Breast epithelium (tissue), 4 donors: ENCODE measurements around the gene NSMCE3. TPM values are rescaled to one million over a fixed set of nuclear protein-coding genes. Genes with fewer than 3 reads are reported as not detected.
"Not testable (repeated sequence)": the region's sequence is repeated elsewhere in the genome, so short reads cannot be mapped to it uniquely, and the experiment has no call there.

Experiments used
- DNase-seq, 2 donors: peaks; one replicate each; pipeline ENCODE4 v3.0.0-alpha.2; 2019; ENCODE audit warnings: low spot score in 2 of 2
- H3K27ac ChIP-seq, 2 donors: fragments of 200-600 bp; sonication (generic) in 1 of 2; one replicate each; pipeline ENCODE4 v1.5.1; 2016 to 2019; ENCODE audit warnings: mild to moderate bottlenecking in 1 of 2
- H3K27me3 ChIP-seq, 2 donors: fragments of 200-600 bp; sonication (generic) in 1 of 2; one replicate each; pipeline versions ENCODE4 v1.5.1 to v1.6.0; 2017 to 2019; ENCODE audit warnings: control low read depth in 1 of 2, mild to moderate bottlenecking in 1 of 2
- H3K36me3 ChIP-seq: fragments of 200-600 bp; one replicate; pipeline ENCODE4 v1.5.1; 2019
- H3K4me1 ChIP-seq, 2 donors: fragments of 200-600 bp; sonication (generic); one replicate each; pipeline ENCODE4 v1.5.1; 2016 to 2019; ENCODE audit warnings: control low read depth in 1 of 2
- H3K4me3 ChIP-seq, 3 donors: fragments of 200-600 bp; sonication (generic); 1 replicate in 2 of 3; 2 replicates in 1 of 3; pipeline ENCODE4 v1.5.1; 2016 to 2019; ENCODE audit warnings: mild to moderate bottlenecking in 3 of 3, moderate library complexity in 2 of 3
- H3K9me3 ChIP-seq, 2 donors: fragments of 200-600 bp; sonication (generic) in 1 of 2; one replicate each; pipeline ENCODE4 v1.5.1; 2016 to 2019; ENCODE audit warnings: control low read depth in 1 of 2
- POLR2A ChIP-seq: fragments of 450-650 bp; IDR thresholded peaks from one replicate; pipeline ENCODE4 v1.6.1; 2016; ENCODE audit warnings: antibody characterized with exemption, mild to moderate bottlenecking, moderate library complexity
- POLR2AphosphoS5 ChIP-seq, 3 donors: sonication (generic); formaldehyde crosslinking; IDR thresholded peaks; one replicate each; pipeline ENCODE4 v1.6.1; 2017; ENCODE audit warnings: antibody characterized with exemption in 3 of 3
- intact Hi-C: fragments of 100-400 bp; cut with DNase I; formaldehyde crosslinking; loops from one replicate; pipeline ENCODE4 v1.15.1; 2023; ENCODE audit warnings: low total_unique reads
- total RNA-seq, 3 donors: library from RNA; depleted of rRNA; stranded (reverse); fragments of >200 nt; gene quantifications; one replicate each; pipeline ENCODE4 v1.1.0, GENCODE V29; 2016
- TF ChIP-seq, protein P1 (sequence below), 3 donors: fragments of 450-650 bp; IDR thresholded peaks; one replicate each; pipeline ENCODE4 v1.5.1; 2016 to 2017; ENCODE audit warnings: antibody characterized with exemption in 3 of 3, mild to moderate bottlenecking in 3 of 3, moderate library complexity in 3 of 3

The NSMCE3 gene
- total RNA-seq, 3 donors from 2014 or later: 7.0 to 11.1 (median 8.2) TPM

DNA sequence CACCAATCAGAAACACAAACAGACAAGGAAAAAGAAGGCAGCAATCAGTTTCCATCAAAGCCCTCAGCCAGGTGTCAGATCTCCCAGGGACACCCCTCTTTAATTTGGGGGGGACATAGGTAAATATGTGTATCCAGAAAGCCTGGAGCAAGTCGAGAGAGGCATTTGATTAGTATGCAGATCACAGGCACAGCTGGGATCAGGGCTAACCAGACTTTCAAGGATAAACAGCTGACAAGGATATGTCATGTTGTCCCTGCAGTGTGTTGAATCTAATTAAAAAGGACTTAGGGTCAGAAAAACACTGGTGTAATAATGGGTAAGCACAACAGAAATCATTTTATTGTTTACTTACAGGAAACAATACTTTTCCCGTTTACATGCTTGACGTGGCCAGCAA is 30.2 kb downstream of the NSMCE3 start:
- no peaks in the 10 kb centered on the region for H3K4me1 ChIP-seq
- no peak for TF ChIP-seq POLR2AphosphoS5 (IDR thresholded peaks at IDR 0.05)
- TF ChIP-seq, protein P1, sequence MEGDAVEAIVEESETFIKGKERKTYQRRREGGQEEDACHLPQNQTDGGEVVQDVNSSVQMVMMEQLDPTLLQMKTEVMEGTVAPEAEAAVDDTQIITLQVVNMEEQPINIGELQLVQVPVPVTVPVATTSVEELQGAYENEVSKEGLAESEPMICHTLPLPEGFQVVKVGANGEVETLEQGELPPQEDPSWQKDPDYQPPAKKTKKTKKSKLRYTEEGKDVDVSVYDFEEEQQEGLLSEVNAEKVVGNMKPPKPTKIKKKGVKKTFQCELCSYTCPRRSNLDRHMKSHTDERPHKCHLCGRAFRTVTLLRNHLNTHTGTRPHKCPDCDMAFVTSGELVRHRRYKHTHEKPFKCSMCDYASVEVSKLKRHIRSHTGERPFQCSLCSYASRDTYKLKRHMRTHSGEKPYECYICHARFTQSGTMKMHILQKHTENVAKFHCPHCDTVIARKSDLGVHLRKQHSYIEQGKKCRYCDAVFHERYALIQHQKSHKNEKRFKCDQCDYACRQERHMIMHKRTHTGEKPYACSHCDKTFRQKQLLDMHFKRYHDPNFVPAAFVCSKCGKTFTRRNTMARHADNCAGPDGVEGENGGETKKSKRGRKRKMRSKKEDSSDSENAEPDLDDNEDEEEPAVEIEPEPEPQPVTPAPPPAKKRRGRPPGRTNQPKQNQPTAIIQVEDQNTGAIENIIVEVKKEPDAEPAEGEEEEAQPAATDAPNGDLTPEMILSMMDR (IDR thresholded peaks at IDR 0.05): no peak
- no peak for TF ChIP-seq POLR2A
- no peak overlapping the region for H3K27ac ChIP-seq
- no peaks in the 10 kb centered on the region for H3K36me3 ChIP-seq
- intact Hi-C loops: no loop called here
- H3K9me3 ChIP-seq: peaks cover 0 to 9% of the 10 kb centered on the region in 2 donors
- H3K27me3 ChIP-seq: no peaks in the 10 kb centered on the region
- DNase-seq: no peak
- H3K4me3 ChIP-seq: no peak overlapping the region

DNA sequence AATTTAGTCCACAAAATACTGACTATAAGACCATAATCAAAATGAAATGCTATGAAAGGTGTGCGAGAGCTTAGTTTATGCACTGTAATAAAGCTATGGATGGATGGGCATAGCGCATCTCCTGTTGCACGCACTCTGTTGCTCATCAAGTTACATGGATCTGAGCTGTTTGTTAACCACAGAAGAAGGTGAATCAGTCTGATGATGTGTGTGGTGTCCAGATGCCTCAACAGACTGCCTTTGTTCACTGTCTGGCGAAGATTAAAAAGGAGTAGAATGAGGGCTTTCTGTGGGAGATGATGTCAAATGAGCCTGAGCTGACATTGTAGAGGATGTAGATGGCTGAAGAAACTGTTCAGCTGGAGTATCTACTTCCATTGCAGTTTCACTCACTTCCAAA is 36.1 kb downstream of the NSMCE3 start:
- Histone ChIP-seq H3K27me3 (no peaks in the 10 kb centered on the region), H3K4me1 (no peaks in the 10 kb centered on the region), H3K4me3 (no peak overlapping the region), H3K9me3 (peaks cover 0 to 9% of the 10 kb centered on the region in 2 donors), H3K36me3 (no peaks in the 10 kb centered on the region), H3K27ac (no peak overlapping the region)
- intact Hi-C loops: no loop called here
- TF ChIP-seq, protein P1 (IDR thresholded peaks at IDR 0.05): no peak
- TF ChIP-seq POLR2AphosphoS5 (IDR thresholded peaks at IDR 0.05) (no peak), POLR2A (no peak)
- DNase-seq: no peak

DNA sequence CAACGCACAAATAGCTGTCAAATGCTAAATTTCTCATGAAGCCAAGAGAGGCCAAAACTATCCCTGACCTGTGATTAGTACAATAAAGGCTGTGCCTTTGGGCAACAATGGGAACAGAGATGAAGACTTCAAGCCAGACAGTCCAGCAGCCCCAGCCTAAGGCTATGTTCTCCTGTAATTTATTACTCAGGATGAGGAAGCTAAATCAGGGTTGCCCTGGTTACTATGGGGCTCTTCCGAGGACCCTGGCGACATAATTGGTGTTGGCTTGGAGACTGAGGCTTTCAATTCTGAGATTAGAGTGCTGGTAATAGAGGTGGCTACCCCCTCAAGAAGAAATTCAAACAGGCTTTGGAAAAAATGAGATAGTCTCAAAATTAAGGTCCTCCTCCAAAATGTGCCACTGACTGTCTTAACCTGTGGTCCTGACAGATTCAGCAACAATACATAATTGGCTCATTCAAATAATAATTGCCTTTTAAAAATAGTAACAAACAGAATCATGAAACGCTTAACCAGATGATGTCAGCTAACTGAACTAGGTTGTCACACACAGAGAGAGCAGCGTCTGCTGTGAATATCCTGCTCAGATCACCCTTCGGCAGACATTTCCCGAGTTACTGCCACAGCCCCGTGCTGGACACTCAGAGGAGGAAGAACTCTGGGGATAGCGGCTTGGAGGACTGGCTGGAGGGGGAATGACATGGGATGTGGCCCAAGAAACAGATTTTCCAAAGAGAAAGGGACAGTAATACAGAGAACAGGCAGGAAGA is 43.0 kb downstream of the NSMCE3 start:
- no peaks in the 10 kb centered on the region for H3K36me3 ChIP-seq
- intact Hi-C loops: no loop called here

DNA sequence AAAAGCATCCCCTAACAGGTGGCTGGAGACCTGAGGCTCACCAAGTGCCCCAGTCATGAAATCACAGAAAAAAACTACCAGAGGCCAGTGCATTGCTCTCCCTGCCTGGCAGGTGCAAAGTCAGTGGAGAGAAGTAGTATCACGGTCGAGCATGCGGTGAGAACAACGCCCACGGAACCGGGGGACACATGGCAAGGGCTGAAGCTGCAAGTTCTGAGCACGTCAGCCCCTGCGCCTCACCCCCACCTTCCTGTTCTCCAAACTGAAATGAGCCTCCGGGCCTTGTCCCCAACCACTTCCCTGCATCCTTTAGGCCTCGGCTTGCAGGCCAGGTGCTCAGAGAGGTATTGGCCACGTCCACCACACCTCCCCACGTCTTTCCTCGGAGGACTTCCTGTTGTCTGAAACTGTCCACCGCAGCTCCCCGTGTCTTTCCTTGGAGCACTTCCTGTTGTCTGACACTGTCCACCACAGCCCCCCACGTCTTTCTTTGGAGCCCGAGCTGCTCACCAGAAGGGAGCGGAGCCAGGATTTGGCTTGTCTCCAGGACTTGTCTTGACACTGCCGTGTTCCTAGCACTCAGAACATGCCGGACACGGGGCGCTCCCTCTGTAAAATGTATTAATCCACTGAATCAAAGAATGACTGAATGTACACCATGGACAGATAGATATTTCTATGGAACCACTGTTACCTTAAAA is 43.9 kb downstream of the NSMCE3 start:
- H3K27me3 ChIP-seq: peaks cover 0 to 5% of the 10 kb centered on the region in 2 donors
- H3K4me3 ChIP-seq: no peak overlapping the region
- no peak overlapping the region for H3K27ac ChIP-seq
- H3K36me3 ChIP-seq: no peaks in the 10 kb centered on the region
- intact Hi-C loops: no loop called here
- no peaks in the 10 kb centered on the region for H3K4me1 ChIP-seq
- TF ChIP-seq, protein P1 (IDR thresholded peaks at IDR 0.05): no peak
- no peak for TF ChIP-seq POLR2AphosphoS5 (IDR thresholded peaks at IDR 0.05)
- TF ChIP-seq POLR2A: no peak
- DNase-seq: no peak
- no peaks in the 10 kb centered on the region for H3K9me3 ChIP-seq

More for the DNA sequence above, 43.0 kb downstream of the NSMCE3 start:
- H3K4me1 ChIP-seq: no peaks in the 10 kb centered on the region
- peaks cover 0 to 5% of the 10 kb centered on the region in 2 donors for H3K27me3 ChIP-seq
- no peaks in the 10 kb centered on the region for H3K9me3 ChIP-seq
- H3K4me3 ChIP-seq: no peak overlapping the region
- DNase-seq: no peak
- H3K27ac ChIP-seq: no peak overlapping the region
- TF ChIP-seq POLR2A (no peak), POLR2AphosphoS5 (IDR thresholded peaks at IDR 0.05) (no peak)
- TF ChIP-seq, protein P1 (IDR thresholded peaks at IDR 0.05): no peak

DNA sequence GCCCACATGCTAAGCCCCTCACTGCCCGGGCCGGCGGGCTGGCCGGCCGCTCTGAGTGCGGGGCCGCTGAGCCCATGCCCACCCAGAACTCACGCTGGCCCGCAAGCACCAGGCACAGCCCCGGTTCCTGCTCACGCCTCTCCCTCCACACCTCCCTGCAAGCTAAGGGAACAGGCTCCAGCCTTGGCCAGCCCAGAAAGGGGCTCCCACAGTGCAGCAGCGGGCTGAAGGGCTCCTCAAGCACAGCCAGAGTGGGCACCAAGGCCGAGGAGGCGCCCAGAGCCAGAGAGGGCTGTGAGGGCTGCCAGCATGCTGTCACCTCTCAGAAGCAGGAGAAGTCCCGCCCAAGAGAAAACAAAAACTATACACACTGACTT is 44.6 kb downstream of the NSMCE3 start:
- intact Hi-C loops, H3K4me1 ChIP-seq, H3K36me3 ChIP-seq, H3K27me3 ChIP-seq, H3K27ac ChIP-seq, DNase-seq, H3K4me3 ChIP-seq, H3K9me3 ChIP-seq: not testable (repeated sequence)

DNA sequence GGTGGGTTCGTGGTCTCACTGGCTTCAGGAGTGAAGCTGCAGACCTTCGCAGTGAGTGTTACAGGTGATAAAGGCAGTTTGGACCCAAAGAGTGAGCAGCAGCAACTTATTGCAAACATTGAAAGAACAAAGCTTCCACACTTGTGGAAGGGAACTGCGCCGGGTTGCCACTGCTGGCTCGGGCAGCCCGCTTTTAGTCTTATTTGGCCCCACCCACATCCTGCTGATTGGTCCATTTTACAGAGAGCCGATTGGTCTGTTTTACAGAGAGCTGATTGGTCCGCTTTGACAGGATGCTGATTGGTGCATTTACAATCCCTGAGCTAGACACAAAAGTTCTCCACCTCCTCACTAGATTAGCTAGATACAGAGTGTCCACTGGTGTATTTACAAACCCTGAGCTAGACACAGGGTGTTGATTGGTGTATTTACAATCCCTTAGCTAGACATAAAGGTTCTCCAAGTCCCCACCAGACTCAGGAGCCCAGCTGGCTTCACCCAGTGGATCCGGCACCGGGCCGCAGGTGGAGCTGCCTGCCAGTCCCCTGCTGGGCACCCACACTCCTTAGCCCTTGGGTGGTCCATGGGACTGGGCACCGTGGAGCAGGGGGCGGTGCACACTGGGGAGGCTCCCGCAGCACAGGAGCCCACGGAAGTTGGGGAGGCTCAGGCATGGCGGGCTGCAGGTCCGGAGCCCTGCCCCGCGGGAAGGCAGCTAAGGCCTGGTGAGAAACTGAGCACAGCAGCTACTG is 45.2 kb downstream of the NSMCE3 start:
- intact Hi-C loops, H3K4me1 ChIP-seq, H3K36me3 ChIP-seq, H3K4me3 ChIP-seq, H3K27ac ChIP-seq, DNase-seq, H3K27me3 ChIP-seq, H3K9me3 ChIP-seq: not testable (repeated sequence)
